Kidney capillary endothelial cell (primary cell): ENCODE data around the gene AK4.
"Not testable (repeated sequence)": the region's sequence is repeated elsewhere in the genome, so short reads cannot be mapped to it uniquely, and the experiment has no call there.

Source experiments
- DNase-seq: peaks from one replicate; pipeline ENCODE4 v3.0.0-alpha.2; 2018; ENCODE audit warnings: low spot score

AK4 gene

DNA sequence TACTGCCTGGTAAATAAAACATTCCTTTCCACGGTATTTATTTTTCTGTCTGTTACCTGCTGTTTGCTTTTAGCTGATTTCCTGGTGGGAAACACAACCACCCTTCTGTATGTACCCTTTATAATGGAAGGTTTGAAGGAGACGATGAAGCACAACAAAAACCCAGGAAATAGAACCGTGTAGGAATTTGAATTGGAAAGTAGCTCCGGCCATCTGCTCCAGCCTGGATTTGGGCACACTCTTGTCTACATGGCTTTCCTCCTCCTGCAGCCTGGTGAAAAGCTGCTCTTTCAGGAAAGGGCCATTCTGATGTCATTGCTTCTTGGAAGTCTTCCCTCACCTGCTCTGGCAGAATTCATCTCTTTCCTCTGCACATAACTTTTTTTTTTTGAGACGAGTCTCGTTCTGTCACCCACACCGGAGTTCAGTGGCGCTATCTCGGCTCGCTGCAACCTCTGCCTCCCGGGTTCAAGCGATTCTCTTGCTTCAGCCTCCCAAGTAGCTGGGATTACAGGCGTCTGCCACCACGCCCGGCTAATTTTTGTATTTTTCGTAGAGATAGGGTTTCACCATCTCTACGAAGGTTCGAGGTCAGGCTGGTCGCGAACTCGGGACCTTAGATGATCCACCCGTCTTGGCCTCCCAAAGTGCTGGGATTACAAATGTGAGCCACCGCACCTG is 2.7 kb downstream of the AK4 start:
- no peak for DNase-seq

DNA sequence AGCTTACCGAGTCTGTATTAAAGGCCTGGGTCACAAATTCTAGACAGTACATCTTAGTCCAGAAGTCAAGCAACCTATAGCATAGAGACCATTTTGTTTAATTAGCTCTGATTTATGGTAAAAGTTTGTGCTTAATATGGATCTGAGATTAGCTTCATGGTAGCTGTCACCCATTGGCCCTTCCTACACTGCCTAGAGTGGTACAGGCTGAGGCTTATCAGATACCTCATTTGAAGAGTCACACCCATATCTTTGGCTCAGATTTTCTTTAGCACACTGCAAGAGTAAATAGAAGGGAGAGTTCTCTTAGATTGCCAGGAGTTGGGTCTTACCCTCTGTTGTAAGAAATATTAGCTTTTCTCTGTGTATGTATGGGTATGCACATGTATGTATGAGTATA is 3.6 kb downstream of the AK4 start:
- DNase-seq: no peak

DNA sequence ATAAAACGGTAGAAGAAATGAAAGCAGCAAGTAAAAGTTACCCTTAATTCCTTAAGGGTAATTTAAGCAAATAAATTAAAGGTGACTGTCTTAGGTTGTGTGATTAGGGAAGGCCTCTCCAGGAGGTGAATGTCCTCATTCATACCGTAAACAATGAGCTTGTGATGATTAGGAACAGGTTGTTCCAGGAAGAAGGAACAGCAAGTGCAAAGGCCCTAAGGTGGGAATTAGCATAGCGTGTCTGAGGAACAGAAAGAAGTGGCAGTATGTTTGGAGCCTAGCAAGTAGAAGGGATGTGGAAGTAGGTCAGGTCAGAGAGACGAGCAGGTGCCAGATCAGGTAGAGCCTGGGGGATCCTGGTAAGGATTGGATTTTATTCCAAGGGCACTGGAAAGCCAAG is 5.6 kb downstream of the AK4 start:
- no peak for DNase-seq

DNA sequence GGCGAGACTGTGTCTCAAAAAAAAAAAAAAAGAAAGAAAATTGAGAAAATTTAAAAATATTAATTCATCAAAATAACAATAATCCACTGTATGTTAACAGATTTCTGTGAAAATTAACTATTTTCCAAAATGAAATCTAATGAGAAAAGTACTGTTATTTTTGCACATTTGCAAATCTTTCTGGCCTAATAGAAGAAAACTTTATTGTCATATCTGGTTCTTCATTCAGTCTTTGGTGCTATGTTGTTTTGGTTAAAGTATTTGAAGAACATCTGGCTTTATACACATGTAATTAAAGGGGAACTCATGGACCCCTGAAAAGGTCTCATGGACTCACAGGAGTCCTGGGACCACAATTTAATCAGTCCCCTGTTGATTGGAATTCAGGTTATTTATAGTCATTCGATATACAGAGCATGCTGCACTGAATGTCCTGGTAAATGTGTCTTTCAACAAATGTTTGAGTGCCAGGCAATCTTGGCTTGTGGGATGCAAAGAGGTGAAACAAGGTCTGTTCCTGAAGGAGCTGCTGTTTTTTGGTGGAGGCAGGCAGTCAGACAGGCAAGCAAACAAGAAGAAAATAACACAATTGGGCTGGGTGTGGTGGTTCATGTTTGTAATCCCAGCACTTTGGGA is 9.0 kb downstream of the AK4 start:
- no peak for DNase-seq

DNA sequence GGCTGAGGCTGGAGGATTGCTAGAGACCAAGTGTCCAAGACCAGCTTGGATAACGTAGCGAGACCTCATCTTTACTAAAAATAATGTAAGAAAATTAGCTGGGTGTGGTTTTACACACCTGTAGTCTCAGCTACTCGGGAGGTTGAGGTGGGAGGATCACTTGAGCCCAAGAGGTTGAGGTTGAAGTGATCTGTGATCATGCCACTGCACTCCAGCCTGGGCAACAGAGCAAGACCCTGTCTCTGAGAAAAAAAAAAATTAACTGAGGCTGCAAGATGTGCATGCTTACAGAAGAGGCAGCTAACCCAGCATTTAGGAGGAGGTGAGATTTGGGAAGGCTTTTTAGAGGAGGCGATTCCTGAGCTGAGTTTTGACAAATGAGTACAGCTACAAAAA is 9.5 kb downstream of the AK4 start:
- no peak for DNase-seq

DNA sequence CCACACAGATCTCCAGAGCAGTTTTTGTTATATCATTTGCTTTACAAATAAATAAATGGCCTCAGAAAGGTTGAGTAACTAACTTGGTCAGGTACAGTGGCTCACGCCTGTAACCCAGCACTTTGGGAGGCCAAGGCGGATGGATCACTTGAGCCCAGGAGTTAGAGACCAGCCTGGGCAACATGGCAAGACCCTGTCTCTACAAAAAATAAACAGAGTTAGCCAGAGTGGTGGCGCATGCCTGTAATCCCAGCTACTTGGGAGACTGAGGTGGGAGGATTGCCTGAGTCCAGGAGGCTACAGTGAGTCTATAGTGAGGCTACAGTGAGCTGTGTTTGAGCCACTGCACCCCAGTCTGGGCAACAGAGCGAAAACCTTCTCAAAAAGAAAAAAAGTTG is 11.3 kb downstream of the AK4 start:
- not testable (repeated sequence) for DNase-seq

DNA sequence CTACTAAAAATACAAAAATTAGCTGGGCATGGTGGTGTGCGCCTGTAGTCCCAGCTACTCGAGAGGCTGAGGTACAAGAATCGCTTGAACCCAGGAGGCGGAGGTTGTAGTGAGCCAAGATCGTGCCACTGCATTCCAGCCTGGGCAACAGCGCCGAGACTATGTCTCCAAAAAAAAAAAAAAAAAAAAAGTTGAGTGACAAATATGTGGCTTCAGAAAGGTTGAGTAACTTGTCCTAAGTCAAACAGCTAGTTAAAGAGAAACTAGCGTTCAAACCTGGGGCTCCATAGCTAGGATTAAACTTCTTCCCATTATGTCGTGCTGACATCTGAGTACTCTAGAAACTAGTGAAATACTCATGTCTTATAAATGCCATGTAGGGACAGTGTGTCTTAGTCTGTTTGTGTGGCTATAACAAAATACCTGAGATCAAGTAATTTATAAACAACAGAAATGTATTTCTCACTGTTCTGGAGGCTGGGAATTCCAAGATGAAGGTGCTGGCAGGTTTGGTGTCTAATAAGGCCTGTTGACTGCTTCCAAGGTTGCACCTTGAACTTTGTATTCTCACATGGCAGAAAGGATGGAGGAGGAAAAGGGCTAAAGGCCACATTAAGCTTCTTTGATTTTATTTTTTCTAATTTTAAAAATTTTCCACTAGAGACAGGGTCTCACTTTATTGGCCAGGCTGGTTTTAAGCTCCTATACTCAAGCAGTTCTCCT is 12.0 kb downstream of the AK4 start:
- no peak for DNase-seq

DNA sequence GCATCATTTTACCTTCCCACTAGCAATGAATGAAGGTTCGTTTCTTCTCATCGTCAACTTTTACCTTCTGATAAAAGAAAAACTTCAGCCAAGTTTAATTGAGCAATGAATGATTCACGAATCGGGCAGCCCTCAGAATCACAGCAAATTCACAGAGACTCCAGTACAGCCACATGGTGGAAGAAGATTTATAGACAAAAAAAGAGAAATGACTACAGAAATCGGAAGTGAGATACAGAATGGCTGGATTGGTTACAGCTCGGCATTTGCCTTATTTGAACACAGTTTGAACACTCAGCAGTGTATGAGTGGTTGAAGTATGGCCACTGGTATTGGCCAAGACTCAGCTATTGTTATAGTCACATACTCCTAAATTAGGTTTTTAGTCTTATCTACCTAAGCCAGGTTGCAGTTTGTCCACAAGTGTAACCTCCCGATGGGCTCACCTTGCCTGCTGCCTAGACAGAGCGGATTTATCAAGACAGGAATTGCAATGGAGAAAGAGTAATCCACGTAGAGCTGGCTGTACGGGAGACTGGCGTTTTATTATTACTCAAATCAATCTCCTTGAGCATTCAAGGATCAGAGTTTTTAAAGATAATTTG is 15.3 kb downstream of the AK4 start:
- DNase-seq: no peak

DNA sequence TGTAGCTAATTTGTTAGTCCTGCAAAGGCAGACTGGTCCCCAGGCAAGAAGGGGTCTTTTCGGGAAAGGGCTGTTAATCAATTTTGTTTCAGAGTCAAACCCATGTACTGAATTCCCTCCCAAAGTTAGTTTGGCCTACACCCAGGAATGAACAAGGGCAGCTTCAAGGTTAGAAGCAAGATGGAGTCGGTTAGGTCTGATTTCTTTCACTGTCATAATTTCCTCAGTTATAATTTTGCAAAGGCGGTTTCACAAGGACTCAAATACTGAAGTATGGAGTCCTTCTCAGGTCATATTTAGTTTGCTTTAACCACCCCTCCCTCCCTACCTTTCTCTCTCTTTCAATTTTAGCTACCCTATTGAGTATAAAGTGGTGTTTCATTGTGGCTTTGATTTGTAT is 16.1 kb downstream of the AK4 start:
- not testable (repeated sequence) for DNase-seq

DNA sequence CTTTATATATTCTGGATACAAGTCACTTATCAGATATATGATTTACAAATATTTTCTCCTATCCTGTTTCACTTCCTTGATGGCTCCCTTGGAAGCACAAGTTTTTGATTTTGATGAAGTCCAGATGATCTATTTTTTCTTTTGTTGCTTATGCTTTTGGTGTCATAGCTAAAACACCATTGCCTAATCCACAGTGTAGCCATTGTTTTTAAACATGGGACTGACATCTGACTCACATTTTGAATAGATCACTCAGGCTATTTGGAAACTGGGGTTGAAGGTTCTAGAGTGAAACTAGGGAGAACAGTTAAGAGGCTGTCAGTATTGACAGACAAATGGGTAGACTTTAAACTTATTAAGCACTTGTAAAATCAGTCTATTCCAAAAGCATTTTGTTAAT is 16.6 kb downstream of the AK4 start:
- no peak for DNase-seq

DNA sequence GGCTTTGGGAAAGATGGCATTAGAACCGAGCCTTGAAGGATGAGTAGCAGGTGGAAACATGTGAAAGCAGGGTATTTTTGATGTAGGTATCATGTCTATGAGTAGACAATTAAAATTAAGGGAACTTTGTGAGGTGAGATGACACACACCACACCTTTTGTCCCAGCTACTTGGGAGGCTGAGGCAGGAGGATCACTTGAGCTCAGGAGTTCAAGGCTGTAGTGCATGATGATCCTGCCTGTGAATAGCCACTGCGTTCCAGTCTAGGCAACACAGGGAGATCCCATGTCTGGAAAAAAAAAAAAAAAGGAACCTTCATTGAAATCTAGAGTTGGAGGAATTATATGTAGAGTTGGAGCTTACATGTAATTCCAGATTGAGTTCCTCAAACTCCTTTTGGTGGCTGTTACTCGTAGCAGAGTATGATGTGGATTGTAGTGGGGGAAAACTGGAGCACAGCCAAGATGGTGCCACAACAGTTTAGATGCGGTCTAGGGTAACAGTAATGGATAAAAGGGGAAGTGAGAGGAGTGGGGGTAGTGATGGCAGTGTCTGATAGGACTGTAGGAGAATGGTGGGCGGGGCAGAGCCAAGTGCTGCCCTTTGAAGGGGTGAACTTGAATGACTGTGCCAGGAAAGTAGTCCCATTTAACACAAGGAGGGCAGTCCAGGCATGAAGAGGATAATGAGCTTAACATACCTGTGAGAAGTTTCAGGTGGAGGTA is 17.4 kb downstream of the AK4 start:
- DNase-seq: no peak

DNA sequence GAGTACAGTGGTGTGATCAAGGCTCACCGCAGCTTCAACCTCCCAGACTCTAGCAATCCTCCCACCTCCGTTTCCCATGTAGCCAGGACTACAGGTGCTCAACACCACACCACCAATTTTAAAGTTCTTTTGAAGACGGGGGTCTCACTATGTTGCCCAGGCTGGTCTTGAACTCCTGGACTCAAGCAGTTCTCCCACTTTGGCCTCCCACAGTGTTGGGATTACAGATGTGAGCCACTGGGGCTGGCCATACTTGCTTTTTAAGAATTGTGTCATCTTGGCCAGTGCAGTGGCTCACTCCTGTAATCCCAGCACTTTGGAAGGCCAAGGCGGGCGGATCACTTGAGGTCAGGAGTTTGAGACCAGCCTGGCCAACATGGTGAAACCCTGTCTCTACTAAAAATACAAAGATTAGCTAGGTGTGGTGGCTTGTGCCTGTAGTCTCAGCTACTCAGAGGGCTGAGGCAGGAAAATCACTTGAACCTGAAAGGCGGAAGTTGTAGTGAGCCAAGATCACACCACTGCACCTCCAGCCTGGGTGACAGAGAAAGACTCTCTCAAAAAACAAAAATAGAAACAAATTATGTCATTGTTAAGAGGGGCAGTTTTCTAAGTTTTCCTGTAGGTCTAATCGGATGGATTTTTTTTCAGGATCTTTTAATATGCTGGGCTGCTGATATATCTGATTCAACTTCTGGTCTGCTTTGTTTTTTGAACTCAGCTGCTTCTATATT is 18.7 kb downstream of the AK4 start:
- no peak for DNase-seq

DNA sequence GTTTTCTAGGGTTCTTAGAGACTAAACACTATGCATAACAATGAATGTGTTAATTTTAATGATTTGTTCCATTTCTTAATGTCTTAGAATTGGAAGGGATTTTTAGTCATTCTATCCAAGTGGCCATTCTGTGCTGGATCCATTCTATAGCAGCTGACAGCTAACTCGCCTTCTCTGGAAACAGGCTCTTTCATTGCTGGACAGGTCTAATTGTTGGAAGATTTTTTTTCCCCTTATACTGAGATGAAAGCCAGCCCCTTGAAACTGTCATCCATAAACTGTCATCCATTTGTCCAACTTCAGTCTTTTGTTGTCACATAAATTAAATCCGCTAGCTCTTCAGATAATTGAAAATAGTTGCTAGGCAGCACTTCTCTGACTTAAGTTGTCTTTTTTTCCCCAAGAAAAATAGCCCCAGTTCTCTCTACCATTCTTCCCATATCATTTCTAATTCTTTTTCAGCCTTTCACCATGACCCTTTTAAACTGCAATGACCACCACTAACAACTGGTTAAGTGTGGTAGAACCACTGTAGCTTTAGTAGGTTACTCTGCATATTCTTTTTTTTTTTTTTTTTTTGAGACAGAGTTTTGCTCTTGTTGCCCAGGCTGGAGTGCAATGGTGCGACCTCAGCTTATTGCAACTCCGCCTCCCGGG is 19.7 kb downstream of the AK4 start:
- no peak for DNase-seq

DNA sequence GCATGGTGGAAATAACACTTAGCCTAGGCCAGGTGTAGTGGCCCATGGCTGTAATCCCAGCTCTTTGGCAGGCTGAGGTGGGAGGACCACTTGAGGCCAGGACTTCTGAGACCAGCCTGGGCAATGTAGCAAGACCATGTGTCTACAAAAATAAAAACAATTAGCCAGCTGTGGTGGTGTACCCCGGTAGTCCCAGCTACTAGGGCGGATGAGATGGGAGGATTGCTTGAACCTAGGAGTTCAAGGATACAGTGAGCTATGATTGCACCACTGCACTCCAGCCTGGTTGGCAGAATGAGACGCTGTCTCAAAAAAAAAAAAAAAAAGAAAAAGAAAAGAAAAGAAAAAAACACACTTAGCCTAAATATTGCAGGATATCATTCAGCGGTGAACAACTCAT is 20.9 kb downstream of the AK4 start:
- no peak for DNase-seq

DNA sequence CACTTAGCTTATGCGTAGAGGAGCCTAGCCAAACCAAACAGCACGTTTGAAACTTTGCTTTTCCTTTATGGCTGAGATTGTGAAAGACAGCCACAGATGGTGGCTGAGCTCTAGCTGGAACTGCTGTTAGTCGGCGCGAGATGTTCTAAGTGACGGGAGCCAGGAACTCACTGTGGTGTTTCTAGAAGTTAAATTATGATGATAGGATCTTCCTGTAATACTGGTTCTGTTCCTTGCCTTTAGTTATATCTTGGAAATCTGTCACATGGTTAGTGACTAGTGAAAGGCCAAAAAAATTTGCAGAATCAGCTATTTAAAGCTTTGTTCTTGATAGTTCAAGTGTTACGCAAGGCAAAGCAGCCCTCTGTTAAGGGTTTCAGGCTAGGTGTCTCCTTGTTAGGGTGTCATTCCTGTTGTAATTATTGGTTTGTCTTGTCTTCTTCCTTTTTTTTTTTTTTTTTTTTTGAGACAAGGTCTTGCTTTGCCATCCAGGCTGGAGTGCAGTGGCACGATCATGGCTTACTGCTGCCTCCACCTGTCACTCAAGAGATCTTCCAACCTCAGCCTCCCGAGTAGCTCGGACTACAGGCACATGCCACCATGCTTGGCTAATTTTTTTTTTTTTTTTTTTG is 22.6 kb downstream of the AK4 start:
- DNase-seq: no peak

DNA sequence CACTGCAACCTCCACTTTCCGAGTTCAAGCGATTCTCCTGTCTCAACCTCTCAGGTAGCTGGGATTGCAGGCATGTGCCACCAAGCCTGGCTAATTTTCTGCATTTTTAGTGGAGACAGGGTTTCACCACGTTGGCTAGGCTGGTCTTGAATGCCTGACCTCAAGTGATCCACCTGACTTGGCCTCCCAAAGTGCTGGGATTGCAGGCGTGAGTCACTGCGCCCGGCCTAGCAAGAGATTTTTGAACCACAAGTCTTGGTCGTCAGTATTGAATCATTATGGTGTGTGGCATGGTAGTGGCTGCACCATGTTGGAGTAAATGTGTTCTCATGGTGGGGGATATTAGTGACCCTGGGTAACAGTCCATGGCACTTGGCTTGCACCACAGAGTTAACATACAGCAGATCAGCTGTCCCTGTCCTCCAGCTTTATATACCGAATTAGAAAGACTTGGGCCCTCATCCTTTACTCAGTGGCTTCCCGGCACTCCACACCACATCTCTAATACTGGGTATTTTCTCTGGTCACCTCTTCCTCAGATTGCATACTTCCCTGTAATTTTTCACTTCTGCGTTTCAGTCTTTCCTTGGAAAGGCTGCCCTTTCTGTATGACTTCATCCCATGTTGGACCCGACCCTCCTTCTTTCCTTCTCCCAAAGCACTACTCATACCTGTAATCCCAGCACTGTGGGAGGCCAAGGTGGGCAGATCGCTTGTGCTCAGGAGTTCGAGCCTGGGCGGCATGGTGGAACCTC is 25.1 kb downstream of the AK4 start:
- no peak for DNase-seq

DNA sequence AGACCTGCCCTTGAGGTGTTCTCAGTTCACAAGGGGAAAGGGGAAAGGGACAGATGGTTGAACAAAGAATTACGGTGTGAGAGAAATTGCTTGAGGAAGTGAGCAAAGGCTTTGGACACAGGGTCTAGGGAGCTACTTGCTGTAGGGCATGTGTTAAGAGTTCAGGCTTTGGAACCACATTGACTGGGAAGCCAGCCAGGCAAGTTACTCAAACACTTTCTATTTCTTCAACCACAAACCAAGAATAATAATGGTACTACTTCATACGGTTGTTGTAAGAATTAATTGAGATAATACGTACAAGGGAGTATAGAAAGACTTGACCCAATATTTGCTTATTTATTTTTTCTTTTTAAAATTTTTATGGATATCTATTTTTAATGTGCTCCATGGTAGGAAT is 26.6 kb downstream of the AK4 start:
- DNase-seq: no peak

DNA sequence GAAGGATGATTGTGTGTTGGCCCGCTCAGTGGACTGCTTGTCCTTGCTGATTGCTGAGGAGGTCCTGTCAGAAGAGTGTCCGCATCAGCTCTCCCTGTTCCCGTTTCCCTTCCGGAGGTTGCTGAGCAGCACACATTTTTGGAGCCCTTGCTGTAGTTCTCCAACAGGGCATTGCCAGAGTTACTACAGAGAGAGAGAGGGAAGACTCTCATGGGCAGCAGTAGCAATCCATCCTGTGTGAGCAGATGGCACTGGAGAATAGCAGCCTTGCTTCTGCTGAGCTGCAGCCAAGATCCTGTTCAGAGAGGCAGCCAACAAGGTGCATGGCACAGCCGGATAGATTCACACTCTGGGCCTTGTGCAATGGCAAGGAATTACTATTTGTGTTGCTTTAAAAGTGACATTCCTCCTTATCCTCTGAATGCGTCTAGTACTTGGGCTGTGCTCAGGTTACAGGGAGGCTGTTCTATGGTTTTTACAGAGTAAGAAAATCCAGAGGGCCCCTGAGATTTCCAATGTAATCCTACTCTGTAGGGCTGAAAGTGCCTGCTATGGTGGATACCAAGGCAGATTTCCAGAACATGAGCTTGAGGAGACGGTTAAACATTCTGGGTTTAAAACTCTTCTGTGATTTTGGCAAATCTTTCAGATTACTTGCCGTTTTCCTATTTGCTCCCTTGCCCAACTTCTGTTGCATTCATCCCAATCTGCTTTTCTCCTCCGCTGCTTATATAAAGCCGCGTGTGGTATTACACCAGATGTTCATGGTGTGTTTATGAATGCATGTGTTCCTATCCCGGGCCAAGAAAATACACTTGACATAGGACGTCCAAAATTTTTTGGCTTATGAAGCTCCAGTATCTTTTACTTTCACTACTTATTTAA is 27.4 kb downstream of the AK4 start:
- DNase-seq: no peak

DNA sequence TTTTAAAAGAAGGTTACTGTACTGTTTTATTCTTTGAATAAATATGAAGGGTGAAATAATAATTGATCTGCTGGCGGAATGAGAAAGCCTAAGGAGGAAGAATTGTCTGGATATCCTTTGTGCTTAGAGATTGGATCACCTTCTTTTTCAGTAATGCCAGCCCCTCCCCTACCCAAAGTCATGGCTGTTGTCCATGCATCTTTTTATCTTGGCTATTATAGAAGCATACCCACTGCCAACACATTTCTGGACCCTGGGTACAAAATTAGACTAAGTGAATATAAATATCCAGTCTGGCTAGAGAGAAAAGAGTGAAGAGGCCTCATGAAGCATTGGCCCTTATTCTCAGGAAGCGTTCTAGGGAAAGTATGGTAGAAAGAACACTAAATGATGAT is 28.1 kb downstream of the AK4 start:
- DNase-seq: no peak
